ENCODE results near the gene DGKI.

DNA sequence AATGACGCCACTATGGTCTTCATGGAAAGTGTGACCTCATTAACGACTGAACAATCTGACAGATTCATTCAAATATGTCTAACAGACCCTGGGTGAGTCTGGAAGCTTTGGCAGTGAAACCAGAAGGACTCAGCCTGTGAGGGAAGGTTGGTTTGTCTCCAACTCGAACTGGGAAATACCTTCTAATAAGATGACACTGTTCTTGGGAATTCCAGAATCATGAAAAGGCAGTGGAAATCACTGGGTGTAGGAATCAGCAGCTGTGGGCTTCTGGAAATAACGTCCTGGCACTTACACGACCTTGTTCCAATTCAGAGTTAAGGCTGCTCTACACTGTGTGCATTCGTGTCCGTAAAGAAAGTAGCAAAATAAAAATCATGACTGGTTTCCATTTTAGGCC, 75.1 kb downstream of the DGKI start:
- TF ChIP-seq, protein P1, sequence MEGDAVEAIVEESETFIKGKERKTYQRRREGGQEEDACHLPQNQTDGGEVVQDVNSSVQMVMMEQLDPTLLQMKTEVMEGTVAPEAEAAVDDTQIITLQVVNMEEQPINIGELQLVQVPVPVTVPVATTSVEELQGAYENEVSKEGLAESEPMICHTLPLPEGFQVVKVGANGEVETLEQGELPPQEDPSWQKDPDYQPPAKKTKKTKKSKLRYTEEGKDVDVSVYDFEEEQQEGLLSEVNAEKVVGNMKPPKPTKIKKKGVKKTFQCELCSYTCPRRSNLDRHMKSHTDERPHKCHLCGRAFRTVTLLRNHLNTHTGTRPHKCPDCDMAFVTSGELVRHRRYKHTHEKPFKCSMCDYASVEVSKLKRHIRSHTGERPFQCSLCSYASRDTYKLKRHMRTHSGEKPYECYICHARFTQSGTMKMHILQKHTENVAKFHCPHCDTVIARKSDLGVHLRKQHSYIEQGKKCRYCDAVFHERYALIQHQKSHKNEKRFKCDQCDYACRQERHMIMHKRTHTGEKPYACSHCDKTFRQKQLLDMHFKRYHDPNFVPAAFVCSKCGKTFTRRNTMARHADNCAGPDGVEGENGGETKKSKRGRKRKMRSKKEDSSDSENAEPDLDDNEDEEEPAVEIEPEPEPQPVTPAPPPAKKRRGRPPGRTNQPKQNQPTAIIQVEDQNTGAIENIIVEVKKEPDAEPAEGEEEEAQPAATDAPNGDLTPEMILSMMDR (IDR thresholded peaks at IDR 0.05) = no peak
- TF ChIP-seq EZH2 (IDR thresholded peaks at IDR 0.05; ENCODE audit: borderline replicate concordance, insufficient read depth, low read depth, low read length, poor library complexity, severe bottlenecking) = no peak

Data from B cell (primary cell).